SKM-1 (cell line): ENCODE results near the gene CTDSP2.

Source experiments
- DNase-seq: peaks from one replicate; lab custom pipeline; 2025; ENCODE audit not compliant: unreplicated experiment; lab: John Stamatoyannopoulos, UW

The CTDSP2 gene

GRCh38 chr12:57817261-57817989 is 29.1 kb downstream of the CTDSP2 start:
- no peak for DNase-seq

- peak; percentile 63 for DNase-seq
These were observed 29.7 kb downstream of the CTDSP2 start for GRCh38 chr12:57816855-57817151.

GRCh38 chr12:57816001-57816854 is 30.3 kb downstream of the CTDSP2 start:
- no peak for DNase-seq

GRCh38 chr12:57815177-57816000 is 31.1 kb downstream of the CTDSP2 start:
- no peak for DNase-seq

- no peak for DNase-seq
These were observed 32.4 kb downstream of the CTDSP2 start for GRCh38 chr12:57813971-57814772.

GRCh38 chr12:57813111-57813970 is 33.2 kb downstream of the CTDSP2 start:
- DNase-seq, result no peak

- no peak for DNase-seq
These were observed 35.3 kb downstream of the CTDSP2 start for GRCh38 chr12:57811028-57811755.

- no peak for DNase-seq
These were observed 36.1 kb downstream of the CTDSP2 start for GRCh38 chr12:57810450-57810849.

GRCh38 chr12:57809425-57809824 is 37.1 kb downstream of the CTDSP2 start:
- DNase-seq, result no peak

- DNase-seq, result no peak
These were observed 38.2 kb downstream of the CTDSP2 start for GRCh38 chr12:57808351-57808750.

GRCh38 chr12:57807285-57807684 is 39.2 kb downstream of the CTDSP2 start:
- no peak for DNase-seq

GRCh38 chr12:57806677-57807076 is 39.9 kb downstream of the CTDSP2 start:
- no peak for DNase-seq

GRCh38 chr12:57803319-57803893 is 43.1 kb downstream of the CTDSP2 start:
- DNase-seq, result no peak

GRCh38 chr12:57802607-57803006 is 43.9 kb downstream of the CTDSP2 start:
- DNase-seq, result no peak

- DNase-seq, result no peak
These were observed 45.6 kb downstream of the CTDSP2 start for GRCh38 chr12:57800965-57801364.

- DNase-seq, result peak; percentile 3
These were observed 48.6 kb downstream of the CTDSP2 start for GRCh38 chr12:57797933-57798332.

GRCh38 chr12:57796996-57797395 is 49.5 kb downstream of the CTDSP2 start:
- no peak for DNase-seq

- no peak for DNase-seq
These were observed 51.2 kb downstream of the CTDSP2 start for GRCh38 chr12:57795354-57795753.

- no peak for DNase-seq
These were observed 52.6 kb downstream of the CTDSP2 start for GRCh38 chr12:57793920-57794319.
